Right lobe of liver (tissue), 4 donors: Measurements from ENCODE around the gene ST14.

Experiments
- POLR2A ChIP-seq: fragments of 450-650 bp; IDR thresholded peaks from one replicate; pipeline ENCODE4 v1.6.1; 2017; ENCODE audit warnings: antibody characterized with exemption, mild to moderate bottlenecking
- TF ChIP-seq, protein P1 (sequence below), 4 donors: fragments of 200-600 bp in 3 of 4; fragments of 450-650 bp in 1 of 4; IDR thresholded peaks; one replicate each; pipeline versions ENCODE4 v1.5.1 to v1.8.0; 2016 to 2022; ENCODE audit warnings: antibody characterized with exemption in 4 of 4, mild to moderate bottlenecking in 2 of 4
- donor health status: DM: no; HTN: no; CAD: no.
- donor health status: DM: no; HTN: no; CAD: no.
- donor health status: DM: no; HTN: yes; CAD: no.

DNA sequence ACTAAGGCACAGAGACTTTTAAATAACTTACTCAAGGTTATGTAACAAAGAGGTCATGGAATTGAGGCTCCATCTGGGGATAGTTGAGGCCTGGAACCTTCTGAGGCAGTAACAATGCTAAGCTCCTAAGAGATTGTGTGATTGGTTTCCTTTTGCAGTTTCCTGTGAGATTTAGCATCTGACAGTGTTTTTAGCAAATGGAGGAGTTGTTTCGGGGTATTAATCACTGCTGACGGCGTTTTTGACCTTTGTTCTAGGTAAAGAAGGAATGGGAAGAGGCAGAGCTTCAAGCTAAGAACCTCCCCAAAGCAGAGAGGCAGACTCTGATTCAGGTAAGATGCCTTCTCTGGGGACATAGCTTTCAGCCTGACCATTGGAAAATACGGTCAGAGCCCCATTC, 32.1 kb upstream of the ST14 start:
- TF ChIP-seq, protein P1, sequence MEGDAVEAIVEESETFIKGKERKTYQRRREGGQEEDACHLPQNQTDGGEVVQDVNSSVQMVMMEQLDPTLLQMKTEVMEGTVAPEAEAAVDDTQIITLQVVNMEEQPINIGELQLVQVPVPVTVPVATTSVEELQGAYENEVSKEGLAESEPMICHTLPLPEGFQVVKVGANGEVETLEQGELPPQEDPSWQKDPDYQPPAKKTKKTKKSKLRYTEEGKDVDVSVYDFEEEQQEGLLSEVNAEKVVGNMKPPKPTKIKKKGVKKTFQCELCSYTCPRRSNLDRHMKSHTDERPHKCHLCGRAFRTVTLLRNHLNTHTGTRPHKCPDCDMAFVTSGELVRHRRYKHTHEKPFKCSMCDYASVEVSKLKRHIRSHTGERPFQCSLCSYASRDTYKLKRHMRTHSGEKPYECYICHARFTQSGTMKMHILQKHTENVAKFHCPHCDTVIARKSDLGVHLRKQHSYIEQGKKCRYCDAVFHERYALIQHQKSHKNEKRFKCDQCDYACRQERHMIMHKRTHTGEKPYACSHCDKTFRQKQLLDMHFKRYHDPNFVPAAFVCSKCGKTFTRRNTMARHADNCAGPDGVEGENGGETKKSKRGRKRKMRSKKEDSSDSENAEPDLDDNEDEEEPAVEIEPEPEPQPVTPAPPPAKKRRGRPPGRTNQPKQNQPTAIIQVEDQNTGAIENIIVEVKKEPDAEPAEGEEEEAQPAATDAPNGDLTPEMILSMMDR (IDR thresholded peaks at IDR 0.05): no peak
- no peak for TF ChIP-seq POLR2A
